ENCODE measurements around the gene OR13C3.

GRCh38 chr9:104544644-104545043 is 8.0 kb upstream of the OR13C3 start:
- no peak for TF ChIP-seq CTCF (conservative IDR thresholded peaks at IDR 0.05; ENCODE audit: low read length)
- no peak for TF ChIP-seq EZH2phosphoT487 (IDR thresholded peaks at IDR 0.05; ENCODE audit: borderline replicate concordance, low read depth, low read length)

Measured in OCI-LY7 (cell line).